Measurements from ENCODE around the gene SSC5D.

DNA sequence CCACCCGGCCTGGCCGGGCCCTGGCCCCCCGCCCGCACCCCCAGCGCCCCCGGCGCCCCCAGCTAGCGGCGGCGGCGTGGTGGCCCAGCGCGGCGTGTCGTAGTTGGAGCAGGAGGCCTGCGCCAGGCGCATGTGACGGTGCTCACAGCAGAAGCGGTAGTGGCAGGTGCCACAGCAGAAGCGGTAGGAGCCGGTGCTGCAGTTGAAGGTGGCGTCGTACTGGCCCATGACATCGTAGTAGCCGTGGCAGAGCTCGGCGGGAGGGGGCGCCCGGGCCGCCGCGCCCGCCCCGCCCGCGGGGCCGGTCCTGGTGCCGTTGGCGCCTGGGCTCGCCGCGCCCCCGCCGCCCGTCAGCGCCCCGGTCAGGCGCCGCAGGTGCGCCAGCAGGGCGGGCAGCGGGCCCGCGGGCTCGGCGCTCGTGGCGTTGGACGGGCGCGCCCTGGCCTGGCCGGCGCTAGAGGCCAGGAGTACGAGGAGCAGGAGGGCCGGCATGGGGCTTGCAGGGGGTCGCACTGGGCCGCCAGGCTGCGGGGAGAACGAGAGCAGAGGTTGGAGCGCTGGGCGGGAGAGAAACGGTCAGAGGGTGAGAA is 45.8 kb upstream of the SSC5D start:
- TF ChIP-seq POLR2A (IDR thresholded peaks at IDR 0.05; ENCODE audit: low read depth, low read length) (no peak), POLR2AphosphoS5 (IDR thresholded peaks at IDR 0.05; ENCODE audit: low read depth, low read length) (no peak), TAF1 (IDR thresholded peaks at IDR 0.05; ENCODE audit: borderline replicate concordance, low read depth, low read length) (no peak)
